Effector memory CD8-positive, alpha-beta T cell (primary cell): Measurements from ENCODE around the gene TMEM151A.
A peak's percentile ranks its signal among the peaks of the same experiment; 100 is the strongest.

Source experiments
- ATAC-seq: fragments of 150-1000 bp; cut with Tn5 transposase; replicated peaks from 2 replicates; pipeline ENCODE4 v1.10.0; 2021; ENCODE audit warnings: mild to moderate bottlenecking, moderate library complexity
- DNase-seq, 3 experiments: peaks; one replicate each; pipeline ENCODE4 v3.0.0; 2021
- H3K27ac Mint-ChIP-seq, 2 donors: one replicate each; pipeline ENCODE4 v1.8.0; 2022; ENCODE audit warnings: mild to moderate bottlenecking in 2 of 2, mixed read lengths in 2 of 2, moderate library complexity in 2 of 2
- H3K27me3 Mint-ChIP-seq, 2 donors: one replicate each; pipeline ENCODE4 v1.8.0; 2022; ENCODE audit warnings: mixed read lengths in 2 of 2
- H3K36me3 Mint-ChIP-seq: one replicate; pipeline ENCODE4 v1.8.0; 2022; ENCODE audit warnings: mild to moderate bottlenecking, moderate library complexity, mixed read lengths; ENCODE audit not compliant: insufficient read depth
- H3K4me1 Mint-ChIP-seq, 2 donors: one replicate each; pipeline ENCODE4 v1.8.0; 2022; ENCODE audit warnings: low read depth in 2 of 2, mixed read lengths in 2 of 2
- H3K4me3 Mint-ChIP-seq, 2 donors: one replicate each; pipeline ENCODE4 v1.8.0; 2022; ENCODE audit warnings: mild to moderate bottlenecking in 2 of 2, mixed read lengths in 2 of 2, moderate library complexity in 2 of 2
- H3K9me3 Mint-ChIP-seq, 2 donors: one replicate each; pipeline ENCODE4 v1.8.0; 2022; ENCODE audit warnings: mixed read lengths in 2 of 2

Gene TMEM151A

DNA sequence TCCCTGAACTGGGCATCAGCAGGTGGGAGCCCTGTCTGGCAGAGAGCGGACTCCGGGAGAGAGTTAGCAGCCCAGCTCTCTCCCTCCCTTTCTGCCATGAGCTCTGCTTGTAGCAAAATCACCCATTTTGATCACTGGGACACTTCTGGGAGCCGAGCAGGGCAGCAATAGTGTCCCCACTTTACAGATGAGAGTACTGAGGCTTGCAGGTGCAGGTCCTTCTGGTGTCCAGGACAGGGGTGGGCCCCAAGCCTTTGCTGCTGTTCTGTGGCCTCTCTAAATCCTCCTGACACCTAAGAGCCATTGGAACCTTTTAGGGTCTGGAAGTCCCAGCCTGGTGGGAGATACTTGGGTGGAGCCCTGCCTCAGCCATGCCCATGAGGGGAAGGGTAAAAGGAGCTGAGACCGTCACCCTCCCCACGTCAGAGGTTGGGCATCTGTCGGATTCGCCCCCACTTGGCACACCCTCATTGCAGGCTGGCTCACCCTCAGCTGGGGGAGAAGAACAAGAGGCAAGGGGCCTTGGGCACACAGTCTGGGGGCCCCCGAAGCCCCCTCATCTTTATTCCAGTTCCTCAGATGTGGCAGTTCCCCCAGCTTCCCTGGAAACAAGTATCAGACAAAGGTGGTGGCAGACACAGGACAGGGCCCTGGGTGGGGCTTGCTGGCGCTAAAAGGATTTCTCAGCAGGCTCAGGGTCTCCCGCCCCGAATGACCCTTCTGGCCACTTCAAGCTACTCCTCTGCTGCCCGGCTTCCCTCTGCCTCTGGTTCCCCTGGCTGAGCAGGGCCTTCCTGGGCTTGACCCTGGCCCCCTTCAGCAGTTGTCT, 40.1 kb downstream of the TMEM151A start:
- no peak for DNase-seq
- Mint-ChIP-seq H3K27me3 (no peaks in the 10 kb centered on the region), H3K4me3 (no peak overlapping the region), H3K36me3 (peaks cover 11% of the 10 kb centered on the region), H3K27ac (no peak overlapping the region), H3K4me1 (peaks cover 29 to 34% of the 10 kb centered on the region in 2 donors), H3K9me3 (no peaks in the 10 kb centered on the region)
- no peak for ATAC-seq

- Mint-ChIP-seq H3K27ac (peak overlapping the region in 1 of 2 donors; percentile 80), H3K27me3 (no peaks in the 10 kb centered on the region), H3K4me1 (peaks cover 32 to 37% of the 10 kb centered on the region in 2 donors), H3K9me3 (no peaks in the 10 kb centered on the region), H3K36me3 (peaks cover 15% of the 10 kb centered on the region), H3K4me3 (no peak overlapping the region)
- ATAC-seq = no peak
- DNase-seq = no peak
These were observed 40.9 kb downstream of the TMEM151A start for GRCh38 chr11:66332371-66333219.

DNA sequence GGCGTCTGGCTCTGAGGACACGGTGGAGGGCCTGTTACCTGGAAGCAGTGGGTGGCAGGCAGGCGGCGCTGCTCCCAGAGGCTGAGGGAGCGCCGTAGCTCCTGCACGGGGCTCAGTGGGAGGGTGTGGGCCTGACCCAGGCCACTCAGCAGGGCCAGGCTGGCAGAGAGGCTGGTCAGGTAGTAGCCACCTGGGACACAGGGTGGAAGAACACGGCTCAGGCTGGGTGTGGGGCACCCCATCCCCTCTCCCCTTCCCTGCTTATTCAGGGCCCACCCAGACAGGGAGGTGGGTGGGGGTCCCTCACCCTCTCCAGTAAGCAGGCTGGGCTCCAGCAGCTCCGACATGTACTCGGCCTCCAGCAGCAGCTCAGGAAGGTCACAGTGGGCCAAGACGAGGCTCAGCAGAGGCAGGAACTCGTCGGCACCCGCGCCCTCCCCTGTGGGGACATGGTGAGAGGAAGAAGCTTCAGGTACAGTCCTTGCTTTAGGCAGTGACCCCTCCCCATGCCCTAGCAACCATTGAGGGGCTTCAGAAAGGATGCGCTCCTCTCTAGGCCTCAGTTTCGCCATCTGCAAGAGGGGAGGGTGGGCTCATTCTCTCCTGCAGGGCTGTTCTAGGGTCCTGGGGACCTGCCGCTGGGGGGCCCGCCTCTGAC, 41.7 kb downstream of the TMEM151A start:
- Mint-ChIP-seq H3K36me3 (peaks cover 17% of the 10 kb centered on the region), H3K4me1 (peaks cover 25 to 31% of the 10 kb centered on the region in 2 donors), H3K27ac (peak overlapping the region in 1 of 2 donors; percentile 80), H3K27me3 (no peaks in the 10 kb centered on the region), H3K9me3 (no peaks in the 10 kb centered on the region), H3K4me3 (no peak overlapping the region)
- DNase-seq = no peak
- ATAC-seq = no peak

DNA sequence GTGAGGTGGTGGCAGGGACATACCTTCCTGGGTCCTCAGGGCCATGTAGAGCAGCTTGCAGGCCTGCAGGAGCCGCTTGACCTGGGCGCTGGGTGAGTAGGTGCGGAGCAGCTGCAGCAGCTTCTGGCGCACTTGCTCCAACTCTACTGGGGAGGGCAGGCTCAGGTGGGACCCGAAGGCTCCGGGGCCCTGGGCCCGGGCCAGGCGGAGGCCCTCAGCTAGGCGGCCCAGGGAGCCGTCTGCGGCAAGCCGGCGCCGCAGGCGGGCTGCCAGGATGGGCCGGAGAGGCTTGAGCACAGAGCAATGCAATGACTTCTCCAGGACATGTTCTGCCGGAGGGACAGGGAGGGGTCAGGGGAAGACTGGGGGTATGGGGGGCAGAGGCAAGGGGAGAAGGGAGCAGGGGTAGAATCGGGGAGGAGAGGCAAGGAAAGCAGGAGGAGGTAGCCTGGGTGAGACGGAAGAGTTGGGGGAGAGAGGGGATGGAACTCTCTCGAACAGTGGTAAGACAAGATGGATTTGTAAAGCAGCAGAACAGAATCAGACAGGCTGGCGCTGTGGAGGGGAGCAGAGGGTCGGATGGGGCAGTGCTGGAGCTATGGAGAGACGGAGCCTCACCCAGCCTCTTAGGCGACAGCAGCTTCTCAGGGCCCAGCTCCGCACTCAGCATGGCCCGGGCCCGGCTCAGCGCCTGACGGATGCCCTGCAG, 42.4 kb downstream of the TMEM151A start:
- H3K4me1 Mint-ChIP-seq = peaks cover 21 to 29% of the 10 kb centered on the region in 2 donors
- H3K36me3 Mint-ChIP-seq = peaks cover 23% of the 10 kb centered on the region
- H3K9me3 Mint-ChIP-seq = no peaks in the 10 kb centered on the region
- ATAC-seq = no peak
- H3K4me3 Mint-ChIP-seq = no peak overlapping the region
- H3K27me3 Mint-ChIP-seq = no peaks in the 10 kb centered on the region
- H3K27ac Mint-ChIP-seq = no peak overlapping the region
- DNase-seq = no peak

- Mint-ChIP-seq H3K27ac (peak overlapping the region in 1 of 2 donors; percentile 88), H3K27me3 (no peaks in the 10 kb centered on the region), H3K36me3 (peaks cover 26% of the 10 kb centered on the region), H3K9me3 (no peaks in the 10 kb centered on the region), H3K4me3 (peak overlapping the region; percentile 22 to 63), H3K4me1 (peaks cover 21 to 29% of the 10 kb centered on the region in 2 donors)
- DNase-seq = no peak
- no peak for ATAC-seq
These were observed 43.1 kb downstream of the TMEM151A start for GRCh38 chr11:66334605-66335442.

GRCh38 chr11:66335531-66336233, 44.0 kb downstream of the TMEM151A start:
- Mint-ChIP-seq H3K36me3 (peaks cover 32% of the 10 kb centered on the region), H3K9me3 (no peaks in the 10 kb centered on the region), H3K4me1 (peaks cover 21 to 26% of the 10 kb centered on the region in 2 donors), H3K27me3 (no peaks in the 10 kb centered on the region), H3K27ac (peak overlapping the region in 1 of 2 donors; percentile 95), H3K4me3 (peak overlapping the region; percentile 62 to 89)
- DNase-seq (no peak), ATAC-seq (no peak)

- Mint-ChIP-seq H3K9me3 (no peaks in the 10 kb centered on the region), H3K27me3 (no peaks in the 10 kb centered on the region), H3K36me3 (peaks cover 40% of the 10 kb centered on the region), H3K27ac (peak within 1 kb of the TSS; percentile 56 to 95), H3K4me1 (peaks cover 21 to 28% of the 10 kb centered on the region in 2 donors), H3K4me3 (peak within 1 kb of the TSS; percentile 62 to 89)
- DNase-seq = peak; percentile 36 to 55 (median 50)
- peak; percentile 84 for ATAC-seq
These were observed 44.8 kb downstream of the TMEM151A start, which contains the start of gene RIN1 for GRCh38 chr11:66336234-66337102. Gene RIN1, minus strand, starts transcription at chr11:66336434. Its CDS starts 32 bp downstream, at chr11:66336402.

- DNase-seq (no peak), ATAC-seq (no peak)
- H3K9me3 Mint-ChIP-seq = no peaks in the 10 kb centered on the region
- peak overlapping the region; percentile 62 to 89 for H3K4me3 Mint-ChIP-seq
- peaks cover 21 to 32% of the 10 kb centered on the region in 2 donors for H3K4me1 Mint-ChIP-seq
- no peaks in the 10 kb centered on the region for H3K27me3 Mint-ChIP-seq
- peak overlapping the region; percentile 56 to 95 for H3K27ac Mint-ChIP-seq
- H3K36me3 Mint-ChIP-seq = peaks cover 42% of the 10 kb centered on the region
These were observed 45.6 kb downstream of the TMEM151A start for GRCh38 chr11:66337103-66337899.

DNA sequence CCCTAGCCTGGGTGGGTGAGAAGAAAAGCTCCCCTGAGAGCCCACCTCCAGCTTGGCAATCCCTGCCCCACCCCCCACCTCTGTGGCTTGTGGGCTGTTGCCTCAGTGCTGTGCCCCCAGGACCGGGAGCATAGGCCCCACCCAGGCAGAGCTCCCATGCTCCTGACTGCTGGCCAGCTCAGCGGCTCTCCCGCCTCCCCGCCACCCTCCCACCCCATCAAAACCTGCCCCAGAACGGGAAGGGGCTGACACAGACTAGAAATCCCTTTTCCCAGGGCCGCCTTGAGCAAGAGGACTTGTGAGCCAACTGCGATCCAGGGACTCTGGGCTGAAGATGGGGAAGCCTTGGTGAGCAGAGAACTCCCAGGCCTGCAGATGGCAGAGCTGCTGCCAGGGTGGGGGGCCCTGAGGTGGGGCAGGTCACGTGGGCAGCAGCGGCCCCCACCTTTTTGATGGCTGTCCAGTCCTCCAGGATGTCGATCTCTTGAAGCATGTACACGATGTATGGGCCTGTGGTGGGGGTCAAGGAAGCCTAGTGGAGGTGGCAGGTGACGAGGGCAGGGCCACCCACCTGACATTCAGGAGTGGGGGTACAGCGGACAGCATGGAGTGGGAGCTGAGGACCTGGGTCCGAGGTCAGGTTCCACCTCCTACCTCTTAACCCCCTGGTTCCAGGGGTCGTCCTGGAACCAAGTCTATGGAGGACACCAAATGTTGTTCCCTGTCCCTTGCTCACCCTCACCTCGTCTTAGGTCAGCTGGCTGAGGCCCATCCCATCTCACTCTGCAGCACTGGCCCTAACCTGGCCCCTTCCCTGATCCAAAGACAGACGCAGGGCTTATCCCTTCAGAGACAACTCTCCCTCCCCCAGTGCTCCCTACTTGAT, 46.8 kb downstream of the TMEM151A start:
- Mint-ChIP-seq H3K9me3 (no peaks in the 10 kb centered on the region), H3K27ac (peak overlapping the region in 1 of 2 donors; percentile 27), H3K4me3 (no peak overlapping the region), H3K27me3 (no peaks in the 10 kb centered on the region), H3K4me1 (peaks cover 31 to 41% of the 10 kb centered on the region in 2 donors), H3K36me3 (peaks cover 43% of the 10 kb centered on the region)
- ATAC-seq (no peak), DNase-seq (no peak)
